ENCODE measurements around the gene MRPL40.

GRCh38 chr22:19385221-19385906, 47.0 kb upstream of the MRPL40 start:
- TF ChIP-seq, protein P1, sequence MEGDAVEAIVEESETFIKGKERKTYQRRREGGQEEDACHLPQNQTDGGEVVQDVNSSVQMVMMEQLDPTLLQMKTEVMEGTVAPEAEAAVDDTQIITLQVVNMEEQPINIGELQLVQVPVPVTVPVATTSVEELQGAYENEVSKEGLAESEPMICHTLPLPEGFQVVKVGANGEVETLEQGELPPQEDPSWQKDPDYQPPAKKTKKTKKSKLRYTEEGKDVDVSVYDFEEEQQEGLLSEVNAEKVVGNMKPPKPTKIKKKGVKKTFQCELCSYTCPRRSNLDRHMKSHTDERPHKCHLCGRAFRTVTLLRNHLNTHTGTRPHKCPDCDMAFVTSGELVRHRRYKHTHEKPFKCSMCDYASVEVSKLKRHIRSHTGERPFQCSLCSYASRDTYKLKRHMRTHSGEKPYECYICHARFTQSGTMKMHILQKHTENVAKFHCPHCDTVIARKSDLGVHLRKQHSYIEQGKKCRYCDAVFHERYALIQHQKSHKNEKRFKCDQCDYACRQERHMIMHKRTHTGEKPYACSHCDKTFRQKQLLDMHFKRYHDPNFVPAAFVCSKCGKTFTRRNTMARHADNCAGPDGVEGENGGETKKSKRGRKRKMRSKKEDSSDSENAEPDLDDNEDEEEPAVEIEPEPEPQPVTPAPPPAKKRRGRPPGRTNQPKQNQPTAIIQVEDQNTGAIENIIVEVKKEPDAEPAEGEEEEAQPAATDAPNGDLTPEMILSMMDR (IDR thresholded peaks at IDR 0.05) = no peak
- TF ChIP-seq POLR2AphosphoS5 (IDR thresholded peaks at IDR 0.05) = no peak
